Adrenal gland (tissue), 12 donors: ENCODE results near the gene CDIP1. TPM values are rescaled to one million over a fixed set of nuclear protein-coding genes. Genes with fewer than 3 reads are reported as not detected.

Experiments
- DNase-seq, 7 donors: peaks; one replicate each; pipeline ENCODE4 v3.0.0-alpha.2; 2019 to 2020
- H3K27ac ChIP-seq, 5 donors: fragments of 200-600 bp; sonication (generic) in 4 of 5; 1 replicate in 3 of 5; 2 replicates in 2 of 5; pipeline versions ENCODE4 v1.5.1 to v1.8.0; 2016 to 2020; ENCODE audit warnings: mild to moderate bottlenecking in 1 of 5
- H3K27me3 ChIP-seq: fragments of 200-600 bp; 2 replicates; pipeline ENCODE4 v1.8.0; 2021
- H3K36me3 ChIP-seq, 2 donors: fragments of 200-600 bp; replicated peaks in 1 of 2; 1 replicate in 1 of 2; 2 replicates in 1 of 2; pipeline versions ENCODE4 v1.5.1 to v1.8.0; 2018 to 2022
- H3K4me1 ChIP-seq, 2 donors: fragments of 200-600 bp; replicated peaks in 1 of 2; 1 replicate in 1 of 2; 2 replicates in 1 of 2; pipeline versions ENCODE4 v1.5.1 to v1.8.0; 2018 to 2021
- H3K4me3 ChIP-seq, 4 donors: fragments of 200-600 bp; sonication (generic) in 3 of 4; one replicate each; pipeline ENCODE4 v1.5.1; 2016 to 2018
- H3K9me3 ChIP-seq, 3 donors: fragments of 200-600 bp; sonication (generic) in 1 of 3; replicated peaks in 1 of 3; 1 replicate in 2 of 3; 2 replicates in 1 of 3; pipeline versions ENCODE4 v1.5.1 to v1.8.0; 2016 to 2021
- POLR2A ChIP-seq, 2 donors: fragments of 450-650 bp; IDR thresholded peaks; one replicate each; pipeline ENCODE4 v1.6.1; 2017; ENCODE audit warnings: antibody characterized with exemption in 2 of 2, mild to moderate bottlenecking in 2 of 2, moderate library complexity in 1 of 2
- WGBS, 4 donors: extraction: QIAGEN DNeasy Blood & Tissue Kit in 2 of 4; methylation state at CpG; one replicate each; pipeline versions ENCODE4 v1.1.5 to v1.1.7; 2013 to 2017; 5-methylcytosine and 5-hydroxymethylcytosine counted together
- intact Hi-C, 2 donors: fragments of 100-400 bp; cut with DNase I; formaldehyde crosslinking; loops; one replicate each; pipeline versions ENCODE4 v1.14.1 to v1.15.0; 2022 to 2023
- polyA plus RNA-seq, 3 donors: library from polyadenylated mRNA; stranded (reverse); fragments of 200-250 nt in 2 of 3; fragments of 350-450 nt in 1 of 3; fragmentation: Illumina TruSeq in 1 of 3; extraction: RNeasy Lipid Tissue Mini Kit (QIAGEN cat#74804) in 1 of 3; gene quantifications; one replicate each; pipeline ENCODE4 v1.2.3, GENCODE V29; 2013 to 2014
- total RNA-seq, 9 donors: library from RNA; depleted of rRNA in 4 of 9; stranded (reverse); fragments of >200 nt in 4 of 9; fragments of 120-200 nt in 1 of 9; fragmentation: NEBNext Ultra II Directional in 1 of 9; extraction: Animal tissue kit (Norgen Biotek cat#: 25700) in 1 of 9; gene quantifications; one replicate each; pipeline versions ENCODE4 v1.1.0 to v1.2.4, GENCODE V29; 2013 to 2023
- TF ChIP-seq, protein P1 (sequence below), 6 experiments: fragments of 450-650 bp in 4 of 6; fragments of 200-600 bp in 2 of 6; sonication (generic) in 1 of 6; IDR thresholded peaks; 1 replicate in 5 of 6; 2 replicates in 1 of 6; pipeline versions ENCODE4 v1.5.1 to v1.8.0; 2016 to 2021; ENCODE audit warnings: antibody characterized with exemption in 6 of 6, mild to moderate bottlenecking in 2 of 6, moderate library complexity in 1 of 6
- donor health status: healthy with polysubstance abuse.
- donor health status: Bipolar disorder and iron deficiency.
- donor health status: DM: yes; HTN: yes; CAD: no.
- donor health status: DM: no; HTN: no; CAD: no.
- donor health status: DM: no; HTN: no; CAD: no.
- donor health status: DM: yes; HTN: yes; CAD: no.

CDIP1 gene
- total and polyA plus RNA-seq, 12 donors, result 23.6 to 68.0 (median 42.2) TPM

DNA sequence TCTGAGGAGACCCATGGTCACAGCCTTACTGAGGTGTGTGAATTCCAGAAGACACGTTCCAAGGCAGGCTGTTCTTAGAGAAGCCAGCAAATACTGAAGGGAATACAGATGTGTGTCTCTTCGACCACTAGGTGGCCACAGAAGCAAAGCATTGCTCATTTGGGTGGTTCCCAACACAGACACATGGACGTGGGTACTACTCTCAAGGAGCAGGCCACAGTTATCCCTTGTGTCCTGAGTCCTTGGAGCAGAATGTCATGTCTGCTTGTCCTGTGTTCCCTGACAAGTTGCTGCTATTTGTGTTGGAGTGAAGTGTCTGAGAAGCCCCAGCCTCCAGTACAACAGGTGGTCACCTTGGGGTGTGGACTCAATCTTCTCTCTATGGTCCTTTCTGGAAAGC, 32.1 kb downstream of the CDIP1 start:
- DNase-seq, result peak; percentile 73 to 89 (median 79)
- Histone ChIP-seq H3K4me3 (no peak overlapping the region), H3K4me1 (peaks cover 0 to 9% of the 10 kb centered on the region in 2 donors), H3K36me3 (peaks cover 0 to 50% of the 10 kb centered on the region in 2 donors), H3K27ac (no peak overlapping the region), H3K27me3 (no peaks in the 10 kb centered on the region), H3K9me3 (no peaks in the 10 kb centered on the region)
- TF ChIP-seq, protein P1, sequence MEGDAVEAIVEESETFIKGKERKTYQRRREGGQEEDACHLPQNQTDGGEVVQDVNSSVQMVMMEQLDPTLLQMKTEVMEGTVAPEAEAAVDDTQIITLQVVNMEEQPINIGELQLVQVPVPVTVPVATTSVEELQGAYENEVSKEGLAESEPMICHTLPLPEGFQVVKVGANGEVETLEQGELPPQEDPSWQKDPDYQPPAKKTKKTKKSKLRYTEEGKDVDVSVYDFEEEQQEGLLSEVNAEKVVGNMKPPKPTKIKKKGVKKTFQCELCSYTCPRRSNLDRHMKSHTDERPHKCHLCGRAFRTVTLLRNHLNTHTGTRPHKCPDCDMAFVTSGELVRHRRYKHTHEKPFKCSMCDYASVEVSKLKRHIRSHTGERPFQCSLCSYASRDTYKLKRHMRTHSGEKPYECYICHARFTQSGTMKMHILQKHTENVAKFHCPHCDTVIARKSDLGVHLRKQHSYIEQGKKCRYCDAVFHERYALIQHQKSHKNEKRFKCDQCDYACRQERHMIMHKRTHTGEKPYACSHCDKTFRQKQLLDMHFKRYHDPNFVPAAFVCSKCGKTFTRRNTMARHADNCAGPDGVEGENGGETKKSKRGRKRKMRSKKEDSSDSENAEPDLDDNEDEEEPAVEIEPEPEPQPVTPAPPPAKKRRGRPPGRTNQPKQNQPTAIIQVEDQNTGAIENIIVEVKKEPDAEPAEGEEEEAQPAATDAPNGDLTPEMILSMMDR (IDR thresholded peaks at IDR 0.05), result peak; percentile 77 to 94 (median 88)
- TF ChIP-seq POLR2A (IDR thresholded peaks at IDR 0.05), result no peak
- intact Hi-C loops, result loop anchor here in 1 of 2 donors (5.0 kb wide), 1 partner anchor 41 kb away; no protein-coding TSS in a partner anchor
- WGBS, 4 donors, result 0 to 7% (median 5%) methylated on average over 2 to 3 of the region's 3 CpGs

DNA sequence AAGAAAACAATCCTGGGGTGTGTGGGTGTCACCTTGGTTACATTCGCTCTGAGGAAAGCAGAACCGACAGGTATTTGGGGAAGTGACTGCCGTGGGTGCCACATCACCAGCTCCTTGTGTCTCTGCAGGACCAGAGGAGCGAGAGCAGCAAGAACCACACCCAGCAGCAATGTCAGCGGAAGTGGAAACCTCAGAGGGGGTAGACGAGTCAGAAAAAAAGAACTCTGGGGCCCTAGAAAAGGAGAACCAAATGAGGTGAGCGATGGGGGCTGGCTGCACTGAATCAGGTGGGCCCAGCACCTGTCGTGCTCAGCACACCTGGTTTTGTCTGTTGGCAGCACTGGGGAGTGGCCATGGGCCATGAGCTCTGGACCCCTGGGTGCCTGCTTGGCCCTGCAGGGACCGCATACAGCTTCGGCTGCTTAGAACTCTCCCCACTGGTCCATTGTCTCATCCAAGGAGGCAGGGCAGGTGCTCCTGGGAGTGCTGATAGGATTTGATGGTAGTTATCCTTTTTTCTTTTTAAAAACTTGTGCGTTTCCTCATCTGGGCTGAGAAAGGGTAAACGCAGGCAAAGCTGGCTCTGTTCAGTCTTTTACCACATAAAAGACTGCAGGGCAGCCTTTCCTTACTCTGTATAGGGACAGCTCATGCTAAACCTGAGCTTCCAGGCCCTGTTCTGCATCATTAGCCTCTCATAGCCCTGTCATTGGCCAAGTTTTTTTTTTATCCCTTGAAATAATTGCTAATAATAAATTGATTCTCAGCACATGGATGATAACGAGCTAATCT, 33.0 kb downstream of the CDIP1 start:
- DNase-seq, result peak in 1 of 7 donors; percentile 35
- TF ChIP-seq POLR2A (IDR thresholded peaks at IDR 0.05), result no peak
- TF ChIP-seq, protein P1 (IDR thresholded peaks at IDR 0.05), result no peak
- H3K9me3 ChIP-seq, result no peaks in the 10 kb centered on the region
- no peak overlapping the region for H3K4me3 ChIP-seq
- no peaks in the 10 kb centered on the region for H3K27me3 ChIP-seq
- intact Hi-C loops, result loop anchor here in 1 of 2 donors (5.0 kb wide), 1 partner anchor 42 kb away; no protein-coding TSS in a partner anchor
- peaks cover 0 to 41% of the 10 kb centered on the region in 2 donors for H3K36me3 ChIP-seq
- H3K4me1 ChIP-seq, result peaks cover 2 to 16% of the 10 kb centered on the region in 2 donors
- 70 to 79% (median 73%) methylated on average over 12 to 13 of the region's 13 CpGs for WGBS, 4 donors
- H3K27ac ChIP-seq, result no peak overlapping the region

DNA sequence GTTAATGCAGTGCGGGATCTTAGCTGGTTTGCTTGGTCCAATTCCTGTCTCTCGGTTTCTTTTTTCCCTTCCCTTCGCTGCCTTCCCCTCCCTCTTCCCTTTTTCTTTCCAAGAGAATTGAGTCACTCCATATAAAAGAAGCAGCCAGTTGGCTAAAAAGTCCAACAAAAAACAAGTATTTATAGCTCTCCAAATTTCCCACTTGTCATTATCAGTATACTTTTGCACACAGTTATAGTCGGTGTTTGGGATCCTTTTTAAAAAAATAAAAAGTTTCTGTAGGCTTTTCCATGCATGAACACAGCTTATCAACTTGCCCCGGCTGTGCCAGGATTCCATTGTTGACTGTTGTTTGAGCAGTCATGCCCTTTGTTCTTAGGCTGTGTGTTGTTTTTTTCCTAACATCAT, 37.5 kb downstream of the CDIP1 start:
- H3K4me1 ChIP-seq, result peaks cover 4 to 29% of the 10 kb centered on the region in 2 donors
- no peaks in the 10 kb centered on the region for H3K9me3 ChIP-seq
- peak overlapping the region in 1 of 4 donors; percentile 38 for H3K4me3 ChIP-seq
- H3K27ac ChIP-seq, result peak overlapping the region; percentile 76 to 88 (median 84)
- intact Hi-C loops, result no loop called here
- 16 to 25% (median 22%) methylated on average over 5 of the region's 5 CpGs for WGBS, 4 donors
- peak in 1 of 7 donors; percentile 24 for DNase-seq
- TF ChIP-seq, protein P1 (IDR thresholded peaks at IDR 0.05), result no peak
- peak in 1 of 2 donors; percentile 21 for TF ChIP-seq POLR2A (IDR thresholded peaks at IDR 0.05)
- H3K27me3 ChIP-seq, result no peaks in the 10 kb centered on the region
- H3K36me3 ChIP-seq, result no peaks in the 10 kb centered on the region

DNA sequence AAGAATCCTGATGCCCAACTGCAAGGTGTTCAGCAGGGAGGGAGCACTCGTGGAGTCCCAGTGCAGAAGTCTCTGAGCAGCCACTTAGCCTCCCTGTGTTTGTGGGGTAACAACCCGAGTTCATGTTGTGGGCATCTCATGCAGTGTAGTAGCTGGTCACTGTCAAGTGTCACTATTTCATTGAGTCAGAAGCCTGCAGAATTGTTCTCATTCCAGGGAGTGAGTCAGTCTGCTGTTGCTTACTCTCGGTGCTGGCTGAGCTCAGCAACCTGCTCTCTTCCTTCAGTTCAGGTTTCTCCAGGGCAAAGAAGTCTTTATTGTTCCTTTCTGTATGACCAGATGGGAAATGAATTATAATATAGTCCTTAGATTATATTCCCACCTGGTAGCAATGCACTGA, 38.3 kb downstream of the CDIP1 start:
- Histone ChIP-seq H3K27me3 (no peaks in the 10 kb centered on the region), H3K4me3 (no peak overlapping the region), H3K4me1 (peaks cover 4 to 29% of the 10 kb centered on the region in 2 donors), H3K27ac (peak overlapping the region; percentile 76 to 88 (median 84)), H3K9me3 (no peaks in the 10 kb centered on the region), H3K36me3 (no peaks in the 10 kb centered on the region)
- peak in 6 of 7 donors; percentile 62 to 82 (median 72) for DNase-seq
- intact Hi-C loops, result no loop called here
- 36 to 70% (median 48%) methylated on average over 3 of the region's 3 CpGs for WGBS, 4 donors
- TF ChIP-seq, protein P1 (IDR thresholded peaks at IDR 0.05), result no peak
- TF ChIP-seq POLR2A (IDR thresholded peaks at IDR 0.05), result peak in 1 of 2 donors; percentile 88
